Brain pericyte (primary cell): ENCODE measurements around the gene ATP5IF1.

Experiments
- DNase-seq: peaks from one replicate; pipeline ENCODE4 v3.0.0-alpha.2; 2012; ENCODE audit warnings: low read depth, low spot score

The ATP5IF1 gene

GRCh38 chr1:28236656-28237322, 865 bp downstream of the ATP5IF1 start:
- no peak for DNase-seq

- no peak for DNase-seq
These were observed 3.1 kb downstream of the ATP5IF1 start for GRCh38 chr1:28239004-28239403.

GRCh38 chr1:28240024-28240423, 4.1 kb downstream of the ATP5IF1 start:
- no peak for DNase-seq

- DNase-seq: no peak
These were observed 5.8 kb downstream of the ATP5IF1 start for GRCh38 chr1:28241638-28242241.

GRCh38 chr1:28243685-28244311, 7.9 kb downstream of the ATP5IF1 start:
- DNase-seq: no peak

- no peak for DNase-seq
These were observed 8.8 kb downstream of the ATP5IF1 start for GRCh38 chr1:28244549-28245251.

GRCh38 chr1:28246427-28246832, 10.5 kb downstream of the ATP5IF1 start:
- DNase-seq: no peak

- DNase-seq: no peak
These were observed 11.8 kb downstream of the ATP5IF1 start for GRCh38 chr1:28247612-28248272.

- DNase-seq: no peak
These were observed 12.5 kb downstream of the ATP5IF1 start for GRCh38 chr1:28248273-28249012.

GRCh38 chr1:28249013-28249865, 13.3 kb downstream of the ATP5IF1 start:
- no peak for DNase-seq

GRCh38 chr1:28249866-28250295, 14.0 kb downstream of the ATP5IF1 start:
- no peak for DNase-seq

- DNase-seq: no peak
These were observed 20.4 kb downstream of the ATP5IF1 start for GRCh38 chr1:28256197-28256827.

GRCh38 chr1:28257736-28258135, 21.8 kb downstream of the ATP5IF1 start:
- DNase-seq: no peak

GRCh38 chr1:28258628-28259251, 22.8 kb downstream of the ATP5IF1 start:
- no peak for DNase-seq

GRCh38 chr1:28259252-28259933, 23.5 kb downstream of the ATP5IF1 start, which contains the start of gene SESN2:
SESN2 (plus strand) TSS chr1:28259518; CDS start chr1:28259848, 330 bp downstream.
- DNase-seq: peak; percentile 87

GRCh38 chr1:28259934-28260802, 24.2 kb downstream of the ATP5IF1 start:
- peak; percentile 59 for DNase-seq

- DNase-seq: no peak
These were observed 24.9 kb downstream of the ATP5IF1 start for GRCh38 chr1:28260803-28261174.

GRCh38 chr1:28264897-28265296, 29.0 kb downstream of the ATP5IF1 start:
- no peak for DNase-seq
